ENCODE measurements around the gene SMAD3. TPM values are rescaled to one million over a fixed set of nuclear protein-coding genes. Genes with fewer than 3 reads are reported as not detected.

Gene SMAD3
- polyA plus RNA-seq, 1 experiment = 59.4 TPM

- POLR2A ChIA-PET = interaction anchor here (0.6 kb wide), 1 partner anchor 157 kb away, joined by 3 read pairs; no protein-coding TSS in a partner anchor
- no peak for DNase-seq (ENCODE audit: low read depth)
- Histone ChIP-seq H3K27me3 (ENCODE audit: control insufficient read depth, insufficient read depth, low read length) (no peaks in the 10 kb centered on the region), H3K4me3 (ENCODE audit: low read depth, low read length) (no peak overlapping the region), H3K36me3 (ENCODE audit: control insufficient read depth, insufficient read depth, low read length) (peaks cover 18% of the 10 kb centered on the region)
- CTCF ChIA-PET = interaction anchor here (0.8 kb wide), 1 partner anchor 15 kb away, joined by 5 read pairs; no protein-coding TSS in a partner anchor
- no peak for TF ChIP-seq CTCF (IDR thresholded peaks at IDR 0.05; ENCODE audit: insufficient read depth, low read depth, low read length)
Observed at GRCh38 chr15:67096546-67097294, 31.3 kb downstream of the SMAD3 start.

GRCh38 chr15:67097424-67097823 is 32.0 kb downstream of the SMAD3 start:
- CTCF ChIA-PET = no interaction called here
- H3K4me3 ChIP-seq (ENCODE audit: low read depth, low read length) = no peak overlapping the region
- H3K27me3 ChIP-seq (ENCODE audit: control insufficient read depth, insufficient read depth, low read length) = no peaks in the 10 kb centered on the region
- H3K36me3 ChIP-seq (ENCODE audit: control insufficient read depth, insufficient read depth, low read length) = peaks cover 18% of the 10 kb centered on the region
- no peak for DNase-seq (ENCODE audit: low read depth)
- no peak for TF ChIP-seq CTCF (IDR thresholded peaks at IDR 0.05; ENCODE audit: insufficient read depth, low read depth, low read length)
- POLR2A ChIA-PET = no interaction called here

GRCh38 chr15:67097930-67098740 is 32.7 kb downstream of the SMAD3 start:
- peaks cover 17% of the 10 kb centered on the region for H3K36me3 ChIP-seq (ENCODE audit: control insufficient read depth, insufficient read depth, low read length)
- no peaks in the 10 kb centered on the region for H3K27me3 ChIP-seq (ENCODE audit: control insufficient read depth, insufficient read depth, low read length)
- ChIA-PET CTCF (interaction anchor here (0.6 to 0.9 kb wide), 3 partner anchors 39 to 161 kb away, joined by 3 to 5 read pairs (median 4); no protein-coding TSS in a partner anchor), POLR2A (interaction anchor here (0.6 to 0.7 kb wide), 5 partner anchors 9 to 111 kb away, joined by 3 to 5 read pairs (median 4); no protein-coding TSS in a partner anchor)
- H3K4me3 ChIP-seq (ENCODE audit: low read depth, low read length) = no peak overlapping the region
- DNase-seq (ENCODE audit: low read depth) = peak; percentile 69
- no peak for TF ChIP-seq CTCF (IDR thresholded peaks at IDR 0.05; ENCODE audit: insufficient read depth, low read depth, low read length)

- Histone ChIP-seq H3K27me3 (ENCODE audit: control insufficient read depth, insufficient read depth, low read length) (no peaks in the 10 kb centered on the region), H3K36me3 (ENCODE audit: control insufficient read depth, insufficient read depth, low read length) (peaks cover 13% of the 10 kb centered on the region), H3K4me3 (ENCODE audit: low read depth, low read length) (no peak overlapping the region)
- no peak for DNase-seq (ENCODE audit: low read depth)
- CTCF ChIA-PET = interaction anchor here (0.6 to 0.9 kb wide), 4 partner anchors 9 to 161 kb away, joined by 3 to 5 read pairs (median 4); no protein-coding TSS in a partner anchor
- no peak for TF ChIP-seq CTCF (IDR thresholded peaks at IDR 0.05; ENCODE audit: insufficient read depth, low read depth, low read length)
- POLR2A ChIA-PET = interaction anchor here (0.6 to 0.7 kb wide), 5 partner anchors 8 to 110 kb away, joined by 3 to 5 read pairs (median 4); no protein-coding TSS in a partner anchor
Observed at GRCh38 chr15:67098768-67099282, 33.4 kb downstream of the SMAD3 start.

All from BJ (cell line).